Measurements from ENCODE around the gene CCDC127.

Gene CCDC127

DNA sequence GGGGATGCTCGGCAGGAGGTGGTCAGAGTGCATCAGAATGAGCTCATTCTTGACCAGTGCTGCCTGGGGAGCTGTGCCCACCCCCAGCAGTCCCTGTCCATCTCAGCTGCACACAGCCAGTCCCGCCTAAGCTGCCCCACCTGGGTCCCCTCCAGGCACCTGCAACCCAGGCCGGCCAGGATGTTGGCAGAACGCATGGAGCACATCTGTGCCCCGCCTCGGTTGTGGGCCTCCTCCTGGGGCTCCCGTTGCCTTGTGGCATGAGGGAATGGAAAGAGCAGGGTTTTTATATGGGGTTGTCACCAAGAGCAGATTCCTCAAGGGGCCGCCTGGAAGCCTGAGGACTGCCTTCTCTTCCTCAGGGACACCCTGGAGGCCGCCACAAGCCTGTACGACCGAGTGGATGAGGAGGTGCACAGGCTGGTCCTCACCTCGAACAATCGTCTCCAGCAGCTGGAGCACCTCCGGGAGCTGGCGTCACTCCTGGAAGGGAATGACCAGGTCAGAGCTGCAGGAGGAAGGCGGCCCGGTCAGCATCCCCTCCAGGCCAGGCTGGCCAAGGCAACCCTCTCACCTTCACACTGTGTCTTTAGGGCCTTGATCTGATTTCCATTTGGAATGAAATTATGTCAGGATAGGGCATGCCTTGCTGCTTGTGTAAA, 61.4 kb downstream of the CCDC127 start:
- no peak for DNase-seq

DNA sequence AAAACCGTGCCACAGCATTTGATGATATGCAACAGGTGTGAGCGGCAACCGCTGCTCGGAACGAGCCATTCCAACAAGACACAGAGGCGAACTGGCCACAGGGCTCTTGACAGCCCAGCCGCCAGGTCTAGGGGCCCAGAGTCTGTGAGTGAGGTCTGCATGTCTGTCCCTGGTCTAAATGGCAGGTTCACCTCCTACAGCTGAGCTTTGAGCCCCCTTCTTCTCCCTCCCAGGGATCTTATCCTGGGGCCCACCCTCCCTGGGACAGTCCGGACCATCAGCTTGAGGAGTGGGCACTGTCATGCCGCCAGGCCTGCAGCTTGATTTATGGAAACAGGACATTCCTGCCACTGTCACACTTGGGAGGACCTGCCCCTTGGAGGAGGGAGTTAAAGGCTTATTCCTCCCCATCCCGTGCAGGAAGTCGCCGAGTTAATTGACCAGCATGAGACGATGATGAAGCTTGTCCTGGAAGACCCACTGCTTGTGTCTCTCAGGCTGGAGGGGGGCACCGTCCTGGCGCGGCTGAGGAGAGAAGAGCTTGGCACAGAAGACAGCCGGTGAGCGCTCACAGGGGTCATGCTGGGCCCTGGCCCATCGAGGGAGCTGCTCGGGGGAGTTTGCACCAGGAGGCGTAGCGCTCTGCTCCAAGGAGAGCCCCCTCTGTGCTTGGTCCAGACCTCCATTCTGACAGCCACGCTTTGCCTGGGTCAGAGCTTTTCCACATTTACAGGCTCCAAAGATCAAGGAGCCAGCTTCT, 62.1 kb downstream of the CCDC127 start:
- DNase-seq: no peak

DNA sequence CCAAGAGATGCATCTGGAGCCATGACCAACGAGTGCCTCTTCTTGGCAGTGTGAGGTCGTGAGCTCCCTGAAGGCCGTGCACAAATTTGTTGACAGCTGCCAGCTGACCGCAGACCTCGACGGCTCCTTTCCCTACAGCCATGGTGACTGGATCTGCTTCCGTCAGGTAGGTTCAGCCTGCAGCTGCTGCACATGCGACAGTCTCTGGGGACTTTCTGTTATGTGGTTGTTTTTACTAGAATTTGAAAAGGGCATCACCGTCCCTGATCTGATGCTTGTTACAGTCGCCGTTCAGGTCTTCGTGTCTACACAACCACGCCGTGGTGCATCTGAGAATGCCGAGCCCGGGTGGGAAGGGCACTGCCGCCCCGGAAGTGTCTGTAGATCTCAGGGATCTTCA, 63.1 kb downstream of the CCDC127 start:
- DNase-seq: no peak

DNA sequence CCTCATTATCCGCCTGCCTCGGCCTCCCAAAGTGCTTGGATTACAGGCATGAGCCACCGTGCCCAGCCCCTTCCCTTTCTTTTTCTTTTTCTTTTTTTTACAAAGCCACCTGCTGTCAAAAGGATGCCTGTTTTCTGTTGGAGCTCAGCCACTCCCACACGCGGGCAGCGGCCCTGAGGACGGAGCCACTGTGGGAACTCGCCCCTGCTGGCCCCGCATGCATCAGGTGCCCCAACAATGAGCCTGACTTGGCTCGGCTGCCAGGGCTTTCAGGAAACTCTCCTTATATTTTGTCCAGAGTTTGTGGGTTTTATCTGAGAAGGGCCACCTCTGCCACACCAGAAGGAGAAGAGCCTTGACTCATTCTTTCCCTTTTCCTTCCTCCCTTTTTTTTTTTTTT, 63.7 kb downstream of the CCDC127 start:
- DNase-seq: no peak

DNA sequence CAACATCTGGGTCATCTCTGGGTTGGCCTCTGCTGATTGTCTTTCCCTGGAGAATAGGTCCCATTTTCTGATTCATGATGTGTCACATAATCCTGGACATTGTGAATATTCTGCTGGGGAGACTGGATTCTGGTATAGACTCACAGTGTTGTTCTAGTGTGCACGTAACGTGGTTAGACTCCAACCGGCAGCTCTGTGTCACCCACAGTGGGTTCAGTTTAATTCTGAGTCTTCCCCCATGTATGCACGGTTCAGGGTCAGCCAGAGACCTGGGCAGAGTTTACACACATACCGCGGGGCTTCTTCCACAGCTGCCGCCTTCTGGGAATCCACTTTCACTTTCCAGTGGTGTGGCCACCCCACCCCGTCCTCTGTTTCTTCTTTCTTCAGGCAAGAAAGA, 64.7 kb downstream of the CCDC127 start:
- DNase-seq: no peak

DNA sequence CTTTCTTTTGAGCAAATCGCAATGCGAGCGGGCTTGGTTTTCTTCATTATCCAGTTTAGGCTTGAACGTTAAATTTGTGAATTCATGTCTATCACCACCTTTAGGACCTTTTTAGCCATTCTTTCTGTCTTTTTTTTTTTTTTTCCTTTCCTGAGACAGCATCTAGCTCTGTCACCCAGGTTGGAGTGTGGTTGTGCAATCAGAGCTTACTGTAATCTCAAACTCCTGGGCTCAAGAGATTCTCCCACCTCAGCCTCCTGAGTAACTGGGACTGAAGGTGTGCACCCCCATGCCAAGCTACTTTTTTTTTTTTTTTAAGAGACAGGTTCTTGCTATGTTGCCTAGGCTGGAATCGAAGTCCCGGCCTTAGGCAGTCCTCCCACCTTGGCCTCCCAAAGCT, 65.9 kb downstream of the CCDC127 start:
- no peak for DNase-seq

DNA sequence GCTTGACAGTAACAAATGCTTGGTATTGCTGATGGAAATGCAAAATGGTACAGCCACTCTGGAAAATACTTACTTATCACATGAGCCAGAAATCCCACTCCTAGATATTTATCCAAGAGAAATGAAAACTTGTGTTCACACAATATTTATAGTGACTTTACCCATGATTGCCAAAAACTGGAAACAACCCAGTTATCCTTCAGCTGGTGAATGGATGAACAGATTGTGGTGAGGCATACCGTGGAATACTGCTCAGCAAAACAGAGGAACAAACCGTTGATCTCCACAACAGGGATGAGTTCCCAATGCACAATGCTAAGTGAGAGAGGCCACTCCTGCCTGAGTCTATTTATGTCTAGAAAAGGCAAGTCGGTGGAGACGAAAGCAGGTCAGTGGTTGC, 67.2 kb downstream of the CCDC127 start:
- DNase-seq: no peak

DNA sequence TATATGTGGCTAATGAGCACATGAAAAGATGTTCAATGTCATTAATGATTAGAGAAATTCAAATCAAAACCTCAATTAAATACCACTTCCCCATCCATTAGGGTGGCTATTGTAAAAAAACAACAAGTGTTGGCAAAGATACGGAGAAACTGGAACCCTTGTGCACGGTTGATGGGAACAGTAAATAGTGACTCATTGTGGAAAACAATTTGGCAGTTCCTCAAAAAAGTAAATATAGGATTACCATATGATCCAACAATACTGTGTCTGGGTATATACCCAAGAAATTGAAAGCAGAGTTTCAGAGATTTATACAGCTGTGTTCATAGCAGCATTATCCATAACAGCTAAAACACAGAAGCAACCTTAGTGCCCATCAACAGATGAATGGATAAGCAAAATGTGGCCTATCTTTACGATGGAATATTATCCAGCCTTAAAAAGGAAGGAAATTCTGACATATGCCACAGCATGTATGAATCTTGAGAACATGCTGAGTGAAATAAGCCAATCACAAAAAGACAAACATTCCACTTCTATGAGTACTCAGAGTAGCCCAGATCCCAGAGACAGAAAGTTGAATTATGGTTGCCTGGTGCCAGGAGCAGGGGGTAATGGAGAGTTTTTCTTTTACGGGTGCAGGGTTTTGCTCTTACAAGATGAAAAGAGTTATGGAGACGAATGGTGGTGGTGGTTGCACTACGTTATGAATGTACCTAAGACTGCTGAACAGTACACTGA, 68.0 kb downstream of the CCDC127 start:
- DNase-seq: no peak

DNA sequence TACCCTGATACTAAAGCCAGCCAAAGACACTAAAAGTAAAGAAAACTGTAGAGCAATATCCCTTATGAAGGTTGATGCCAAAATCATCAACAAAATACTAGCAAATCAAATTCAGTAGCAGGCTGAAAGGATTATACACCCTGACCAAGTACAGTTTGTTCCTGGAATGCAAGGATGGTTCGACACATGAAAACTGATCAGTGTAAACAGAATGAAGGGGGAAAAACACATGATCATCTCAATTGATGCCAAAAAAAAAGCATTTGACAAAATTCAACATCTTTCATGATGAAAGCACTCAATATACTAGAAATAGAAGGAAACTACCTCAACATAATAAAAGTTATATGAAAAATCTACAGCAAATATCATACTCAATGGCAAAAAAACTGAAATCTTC, 70.2 kb downstream of the CCDC127 start:
- no peak for DNase-seq
